Endothelial cell of umbilical vein (primary cell): ENCODE data around the gene DIDO1. TPM values are rescaled to one million over a fixed set of nuclear protein-coding genes. Genes with fewer than 3 reads are reported as not detected.

Experiments used
- BruUV-seq: library from RNA; stranded (reverse); fragments of 400-500 nt; replicated peaks from 2 replicates; lab custom pipeline; 2021; lab: Mats Ljungman, UMichigan
- CTCF ChIA-PET: fragments of 300-600, 350-600 bp; sonication (Branson Sonifier 250); formaldehyde crosslinking; loops from one replicate; lab custom pipeline; 2021; ENCODE audit warnings: antibody characterized with exemption, inconsistent platforms; lab: Charles Lee
- POLR2A ChIA-PET: fragments of 300-600, 350-600 bp; sonication (Branson Sonifier 250); formaldehyde crosslinking; loops from one replicate; lab custom pipeline; 2021; ENCODE audit warnings: antibody characterized with exemption, inconsistent platforms; lab: Charles Lee
- DNase-seq: peaks from one replicate; pipeline ENCODE4 v3.0.0-alpha.2; 2011; ENCODE audit warnings: low read depth, low spot score
- FAIRE-seq: peaks from 2 replicates; lab custom pipeline; 2011; peaks lifted over from hg19 to GRCh38; lab: Jason Lieb, UNC
- H2AFZ ChIP-seq: 2 replicates; pipeline ENCODE4 v1.6.0; 2012; ENCODE audit warnings: low read depth, low read length, control low read depth, inconsistent platforms
- H3K27ac ChIP-seq: 2 replicates; pipeline ENCODE4 v1.5.1; 2011; ENCODE audit warnings: low read depth, mild to moderate bottlenecking, control low read depth, low read length, moderate library complexity; ENCODE audit not compliant: insufficient read depth
- H3K27me3 ChIP-seq, 2 experiments: 2 replicates each; pipeline versions ENCODE4 v1.6.0 to v1.6.1; 2011; ENCODE audit warnings: low read length in 2 of 2, mixed read lengths in 1 of 2; ENCODE audit not compliant: control insufficient read depth in 2 of 2, insufficient read depth in 2 of 2
- H3K36me3 ChIP-seq, 2 experiments: 2 replicates in 1 of 2; 3 replicates in 1 of 2; pipeline ENCODE4 v1.5.1; 2011; ENCODE audit warnings: low read length in 2 of 2, mild to moderate bottlenecking in 1 of 2, moderate library complexity in 1 of 2; ENCODE audit not compliant: control insufficient read depth in 2 of 2, insufficient read depth in 2 of 2; ENCODE audit errors: extremely low read depth in 1 of 2
- H3K4me1 ChIP-seq: 3 replicates; pipeline ENCODE4 v1.5.1; 2011; ENCODE audit warnings: mild to moderate bottlenecking, low read length; ENCODE audit not compliant: control insufficient read depth, insufficient read depth; ENCODE audit errors: extremely low read depth
- H3K4me2 ChIP-seq: 2 replicates; pipeline ENCODE4 v1.6.1; 2011; ENCODE audit warnings: low read length, control low read depth, mixed read lengths; ENCODE audit not compliant: insufficient read depth
- H3K4me3 ChIP-seq, 3 experiments: fragments of 200-600 bp in 1 of 3; sonication (generic), shearing (Covaris generic) in 1 of 3; replicated peaks in 1 of 3; 2 replicates each; pipeline ENCODE4 v1.5.1; 2011 to 2016; ENCODE audit warnings: control low read depth in 3 of 3, low read length in 3 of 3, mild to moderate bottlenecking in 2 of 3, inconsistent platforms in 1 of 3, low read depth in 1 of 3, moderate library complexity in 1 of 3; ENCODE audit not compliant: insufficient read depth in 1 of 3
- H3K79me2 ChIP-seq: 2 replicates; pipeline ENCODE4 v1.6.0; 2012; ENCODE audit warnings: low read length, inconsistent platforms; ENCODE audit not compliant: control insufficient read depth, insufficient read depth
- H3K9ac ChIP-seq: replicated peaks from 2 replicates; pipeline ENCODE3; 2011; ENCODE audit warnings: low read length, control low read depth; ENCODE audit not compliant: insufficient read depth; ENCODE audit errors: extremely low read depth
- H3K9me1 ChIP-seq: replicated peaks from 3 replicates; pipeline ENCODE4 v1.6.0; 2011; ENCODE audit warnings: mild to moderate bottlenecking, low read length; ENCODE audit not compliant: control insufficient read depth, insufficient read depth; ENCODE audit errors: extremely low read depth
- H3K9me3 ChIP-seq: replicated peaks from 2 replicates; pipeline ENCODE4 v1.5.1; 2012; ENCODE audit warnings: low read length, inconsistent platforms; ENCODE audit not compliant: control insufficient read depth, insufficient read depth
- H4K20me1 ChIP-seq: replicated peaks from 2 replicates; pipeline ENCODE3; 2011; ENCODE audit warnings: mild to moderate bottlenecking, low read length; ENCODE audit not compliant: control insufficient read depth, insufficient read depth; ENCODE audit errors: extremely low read depth
- EZH2 ChIP-seq: IDR thresholded peaks from 2 replicates; pipeline ENCODE4 v1.6.1; 2012; ENCODE audit warnings: borderline replicate concordance, low read depth, mild to moderate bottlenecking, moderate library complexity, low read length, inconsistent platforms; ENCODE audit not compliant: severe bottlenecking
- FOS ChIP-seq: IDR thresholded peaks from 2 replicates; pipeline ENCODE4 v1.6.1; 2011; ENCODE audit warnings: mild to moderate bottlenecking, low read length, moderate library complexity, borderline replicate concordance; ENCODE audit not compliant: insufficient read depth
- GATA2 ChIP-seq: IDR thresholded peaks from 2 replicates; pipeline ENCODE4 v1.7.0; 2011; ENCODE audit warnings: low read depth, mild to moderate bottlenecking, moderate library complexity, mixed read lengths, low read length; ENCODE audit not compliant: insufficient read length, insufficient read depth
- JUN ChIP-seq: IDR thresholded peaks from 2 replicates; pipeline ENCODE4 v1.6.1; 2011; ENCODE audit warnings: borderline replicate concordance, low read depth; ENCODE audit not compliant: insufficient read length, insufficient read depth
- MYC ChIP-seq: IDR thresholded peaks from one replicate; pipeline ENCODE4 v1.6.1; 2011; ENCODE audit warnings: mild to moderate bottlenecking, low read depth, low read length
- POLR2A ChIP-seq: IDR thresholded peaks from 2 replicates; pipeline ENCODE4 v1.6.1; 2012; ENCODE audit warnings: low read depth, mild to moderate bottlenecking, control low read depth, low read length
- POLR2AphosphoS5 ChIP-seq: IDR thresholded peaks from 2 replicates; pipeline ENCODE4 v1.6.1; 2012; ENCODE audit warnings: low read depth, mild to moderate bottlenecking, control low read depth, low read length, moderate library complexity; ENCODE audit not compliant: insufficient read depth
- dilution Hi-C: fragments of 300-500 bp; cut with MboI; formaldehyde crosslinking; loops from one replicate; pipeline ENCODE4 v1.15.0; 2019; ENCODE audit warnings: low sequenced_read_pairs; ENCODE audit not compliant: extremely low pct_ligation_motif_present
- intact Hi-C: fragments of 100-400 bp; cut with micrococcal nuclease; formaldehyde crosslinking; loops from one replicate; pipeline ENCODE4 v1.10.0; 2022
- polyA plus RNA-seq, 4 experiments: library from polyadenylated mRNA; depleted of rRNA in 3 of 4; stranded (reverse) in 3 of 4; unstranded in 1 of 4; fragments of >200 nt; gene quantifications; 2 replicates each; pipeline versions ENCODE4 v1.2.1 to v1.2.3, GENCODE V29; 2011 to 2012; ENCODE audit warnings: missing spikeins in 1 of 4
- total RNA-seq: library from RNA; stranded (reverse); gene quantifications from 2 replicates; pipeline ENCODE4 v1.2.3, GENCODE V29; 2021
- TF ChIP-seq, protein P1 (sequence below), 2 donors: IDR thresholded peaks; 1 replicate in 1 of 2; 2 replicates in 1 of 2; pipeline ENCODE4 v1.5.1; 2011; ENCODE audit warnings: low read length in 2 of 2, mild to moderate bottlenecking in 2 of 2, moderate library complexity in 2 of 2, control low read depth in 1 of 2, inconsistent platforms in 1 of 2, low read depth in 1 of 2; ENCODE audit not compliant: insufficient read depth in 1 of 2; ENCODE audit errors: extremely low read depth in 1 of 2
- TF ChIP-seq, protein P2 (sequence below): IDR thresholded peaks from 2 replicates; pipeline ENCODE4 v1.6.1; 2011; ENCODE audit not compliant: insufficient read depth, insufficient read length

Gene DIDO1
- total and polyA plus RNA-seq, 2 donors (not counting 3 experiments of a cell fraction or from before 2014, with no cell fraction given) = 22.1 to 51.2 TPM

DNA sequence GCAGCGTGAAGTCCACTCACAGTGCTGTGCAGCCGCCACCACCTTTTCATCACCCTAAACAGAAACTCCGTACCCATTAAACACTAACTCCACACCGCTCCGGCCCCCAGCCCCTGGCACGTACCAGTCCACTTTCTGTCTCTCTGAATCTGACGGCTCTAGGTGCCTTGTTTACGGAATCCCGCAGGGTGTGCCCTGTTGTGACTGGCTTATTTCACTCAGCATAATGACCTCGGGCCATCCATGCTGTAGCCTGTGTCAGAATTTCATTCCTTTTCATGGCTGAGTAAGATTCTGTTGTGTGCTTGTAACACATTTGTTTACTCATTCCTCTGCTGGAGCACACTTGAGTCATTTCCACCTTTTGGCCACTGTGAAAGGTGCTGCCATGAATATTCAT, 82.6 kb downstream of the DIDO1 start:
- Histone ChIP-seq H3K4me1 (no peaks in the 10 kb centered on the region), H3K79me2 (no peaks in the 10 kb centered on the region), H3K9me3 (no peaks in the 10 kb centered on the region), H3K36me3 (no peaks in the 10 kb centered on the region), H3K27ac (no peak overlapping the region), H4K20me1 (no peaks in the 10 kb centered on the region), H3K27me3 (no peaks in the 10 kb centered on the region), H2AFZ (no peak overlapping the region), H3K4me2 (no peak overlapping the region), H3K9me1 (no peaks in the 10 kb centered on the region), H3K9ac (no peak overlapping the region), H3K4me3 (no peak overlapping the region)
- ChIA-PET CTCF (no interaction called here), POLR2A (no interaction called here)
- intact Hi-C loops = no loop called here
- FAIRE-seq (peak; percentile 28), DNase-seq (no peak)
- TF ChIP-seq POLR2AphosphoS5 (no peak), MYC (no peak), POLR2A (no peak), JUN (no peak), GATA2 (no peak), FOS (no peak), EZH2 (no peak)
- TF ChIP-seq, protein P1, sequence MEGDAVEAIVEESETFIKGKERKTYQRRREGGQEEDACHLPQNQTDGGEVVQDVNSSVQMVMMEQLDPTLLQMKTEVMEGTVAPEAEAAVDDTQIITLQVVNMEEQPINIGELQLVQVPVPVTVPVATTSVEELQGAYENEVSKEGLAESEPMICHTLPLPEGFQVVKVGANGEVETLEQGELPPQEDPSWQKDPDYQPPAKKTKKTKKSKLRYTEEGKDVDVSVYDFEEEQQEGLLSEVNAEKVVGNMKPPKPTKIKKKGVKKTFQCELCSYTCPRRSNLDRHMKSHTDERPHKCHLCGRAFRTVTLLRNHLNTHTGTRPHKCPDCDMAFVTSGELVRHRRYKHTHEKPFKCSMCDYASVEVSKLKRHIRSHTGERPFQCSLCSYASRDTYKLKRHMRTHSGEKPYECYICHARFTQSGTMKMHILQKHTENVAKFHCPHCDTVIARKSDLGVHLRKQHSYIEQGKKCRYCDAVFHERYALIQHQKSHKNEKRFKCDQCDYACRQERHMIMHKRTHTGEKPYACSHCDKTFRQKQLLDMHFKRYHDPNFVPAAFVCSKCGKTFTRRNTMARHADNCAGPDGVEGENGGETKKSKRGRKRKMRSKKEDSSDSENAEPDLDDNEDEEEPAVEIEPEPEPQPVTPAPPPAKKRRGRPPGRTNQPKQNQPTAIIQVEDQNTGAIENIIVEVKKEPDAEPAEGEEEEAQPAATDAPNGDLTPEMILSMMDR (IDR thresholded peaks at IDR 0.05; ENCODE audit: extremely low read depth in 1 of 2, insufficient read depth in 1 of 2, low read depth in 1 of 2, low read length in 2 of 2) = no peak
- TF ChIP-seq, protein P2, sequence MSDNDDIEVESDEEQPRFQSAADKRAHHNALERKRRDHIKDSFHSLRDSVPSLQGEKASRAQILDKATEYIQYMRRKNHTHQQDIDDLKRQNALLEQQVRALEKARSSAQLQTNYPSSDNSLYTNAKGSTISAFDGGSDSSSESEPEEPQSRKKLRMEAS = no peak
- dilution Hi-C loops = no loop called here
- BruUV-seq = TSS peak; percentile 9
